ENCODE data around the gene PDE11A. TPM values are rescaled to one million over a fixed set of nuclear protein-coding genes. Genes with fewer than 3 reads are reported as not detected.

Gene PDE11A
- total RNA-seq, 1 experiment from 2014 or later = 0.13 TPM

GRCh38 chr2:177942731-177943130, 129.8 kb downstream of the PDE11A start:
- no peak overlapping the region for H3K4ac ChIP-seq (ENCODE audit: low read depth, low read length)
- no peak overlapping the region for H3K4me2 ChIP-seq (ENCODE audit: insufficient read depth, insufficient read length, low read length)
- no peaks in the 10 kb centered on the region for H3K79me2 ChIP-seq (ENCODE audit: insufficient read depth, low read length)
- H3K56ac ChIP-seq (ENCODE audit: insufficient read length, low read depth, low read length) = no peak overlapping the region
- no peak overlapping the region for H3K27ac ChIP-seq (ENCODE audit: insufficient read length, low read depth, low read length)
- no peak overlapping the region for H2AK5ac ChIP-seq (ENCODE audit: insufficient read length, low read length)
- no peak overlapping the region for H2BK20ac ChIP-seq (ENCODE audit: low read depth, low read length, poor library complexity, severe bottlenecking)
- H3K4me1 Mint-ChIP-seq = no peaks in the 10 kb centered on the region
- no peak overlapping the region for H3K23ac ChIP-seq (ENCODE audit: insufficient read length, low read depth, low read length)
- no peak overlapping the region for H2AFZ ChIP-seq (ENCODE audit: low read length)
- no peaks in the 10 kb centered on the region for H3K79me1 ChIP-seq (ENCODE audit: insufficient read depth, low read depth, low read length, poor library complexity, severe bottlenecking)
- H4K8ac ChIP-seq (replicated peaks; ENCODE audit: insufficient read length, low read depth, low read length) = no peak overlapping the region
- no peak overlapping the region for H2BK12ac ChIP-seq (ENCODE audit: insufficient read length, low read depth, low read length)
- no peak overlapping the region for H2BK5ac ChIP-seq (ENCODE audit: insufficient read length, low read length)
- H3K9me3 ChIP-seq (ENCODE audit: control insufficient read depth, low read depth, low read length) = no peaks in the 10 kb centered on the region
- H2BK15ac ChIP-seq (ENCODE audit: low read depth, low read length) = no peak overlapping the region
- no peak overlapping the region for H3K14ac ChIP-seq (ENCODE audit: insufficient read depth, low read length)
- peaks cover 9 to 13% of the 10 kb centered on the region in 2 experiments; a peak in 3 of 5 replicates for H3K9me3 Mint-ChIP-seq
- DNase-seq = no peak
- no peak overlapping the region for H3K18ac ChIP-seq (ENCODE audit: insufficient read length, low read depth, low read length)
- no peaks in the 10 kb centered on the region for H4K20me1 ChIP-seq (ENCODE audit: control insufficient read depth, insufficient read depth, insufficient read length)
- no peak overlapping the region for H3T11ph ChIP-seq (ENCODE audit: low read length)
- no peaks in the 10 kb centered on the region for H3K23me2 ChIP-seq (ENCODE audit: insufficient read length, low read depth, low read length, poor library complexity, severe bottlenecking)
- H3K27me3 ChIP-seq (ENCODE audit: insufficient read depth, low read length) = no peaks in the 10 kb centered on the region
- H3K4me1 ChIP-seq (ENCODE audit: insufficient read depth, low read length) = no peaks in the 10 kb centered on the region
- no peak overlapping the region for H3K4me3 Mint-ChIP-seq
- H4K5ac ChIP-seq (ENCODE audit: insufficient read length, low read depth, low read length) = no peak overlapping the region
- H3K27ac Mint-ChIP-seq = no peak overlapping the region
- H3K27me3 Mint-ChIP-seq (ENCODE audit: low read depth) = no peaks in the 10 kb centered on the region; the same call in 1 of the 2 replicates
- no peak for TF ChIP-seq CTCF (conservative IDR thresholded peaks at IDR 0.05)
- H2BK120ac ChIP-seq (ENCODE audit: low read depth, low read length, poor library complexity, severe bottlenecking) = no peak overlapping the region
- no CpG with 5 or more reads among the region's 1 CpG for WGBS (ENCODE audit: extremely low coverage, insufficient read length, low lambda C conversion rate)
- H3K36me3 Mint-ChIP-seq (ENCODE audit: insufficient read depth in 1 of 3, low read depth in 3 of 3) = peaks cover 0 to 2% (median 2%) of the 10 kb centered on the region in 3 experiments; a peak in 3 of 7 replicates
- H4K91ac ChIP-seq (ENCODE audit: insufficient read length, low read depth, low read length) = no peak overlapping the region
- no peak overlapping the region for H3K9ac ChIP-seq (ENCODE audit: extremely low read depth, insufficient read length, low read length)
